Fibroblast of lung (primary cell): ENCODE data around the gene FOXA3. TPM values are rescaled to one million over a fixed set of nuclear protein-coding genes. Genes with fewer than 3 reads are reported as not detected.

Experiments used
- DNase-seq, 2 donors: peaks; one replicate each; pipeline versions ENCODE4 v3.0.0 to v3.0.0-alpha.2; 2010; ENCODE audit warnings: low read depth in 2 of 2
- H2AFZ ChIP-seq: 2 replicates; pipeline ENCODE4 v1.5.1; 2012; ENCODE audit warnings: low read length, control low read depth, inconsistent platforms
- H3K27ac ChIP-seq: 2 replicates; pipeline ENCODE4 v1.5.1; 2011; ENCODE audit warnings: low read length, control low read depth; ENCODE audit not compliant: insufficient read depth
- H3K27me3 ChIP-seq: 2 replicates; pipeline ENCODE4 v1.5.1; 2011; ENCODE audit warnings: mild to moderate bottlenecking, low read length; ENCODE audit not compliant: control insufficient read depth, insufficient read depth
- H3K36me3 ChIP-seq: 2 replicates; pipeline ENCODE4 v1.5.1; 2011; ENCODE audit warnings: low read length; ENCODE audit not compliant: control insufficient read depth, insufficient read depth
- H3K4me1 ChIP-seq: 2 replicates; pipeline ENCODE4 v1.5.1; 2011; ENCODE audit warnings: low read length; ENCODE audit not compliant: control insufficient read depth, insufficient read depth; ENCODE audit errors: extremely low read depth
- H3K4me2 ChIP-seq: 2 replicates; pipeline ENCODE4 v1.5.1; 2011; ENCODE audit warnings: low read length, control low read depth; ENCODE audit not compliant: insufficient read depth; ENCODE audit errors: extremely low read depth
- H3K4me3 ChIP-seq, 4 experiments: fragments of 200-600 bp in 1 of 4; sonication (generic) in 1 of 4; replicated peaks in 1 of 4; 2 replicates each; pipeline ENCODE4 v1.5.1; 2011 to 2016; ENCODE audit warnings: low read length in 4 of 4, low read depth in 3 of 4, mild to moderate bottlenecking in 3 of 4, control low read depth in 2 of 4, inconsistent platforms in 1 of 4, mixed read lengths in 1 of 4; ENCODE audit not compliant: insufficient read depth in 1 of 4; ENCODE audit errors: control extremely low read depth in 1 of 4
- H3K79me2 ChIP-seq: 2 replicates; pipeline ENCODE4 v1.5.1; 2012; ENCODE audit warnings: mild to moderate bottlenecking, low read length, inconsistent platforms; ENCODE audit not compliant: control insufficient read depth, insufficient read depth
- H3K9ac ChIP-seq: 2 replicates; pipeline ENCODE4 v1.5.1; 2011; ENCODE audit warnings: mild to moderate bottlenecking, low read length, control low read depth; ENCODE audit not compliant: insufficient read depth
- H3K9me3 ChIP-seq: 2 replicates; pipeline ENCODE4 v1.5.1; 2012; ENCODE audit warnings: low read depth, low read length; ENCODE audit not compliant: control insufficient read depth, insufficient read depth
- H4K20me1 ChIP-seq: 2 replicates; pipeline ENCODE4 v1.5.1; 2011; ENCODE audit warnings: low read length; ENCODE audit not compliant: control insufficient read depth, insufficient read depth; ENCODE audit errors: extremely low read depth
- CTCF ChIP-seq, 2 donors: IDR thresholded peaks in 1 of 2; conservative IDR thresholded peaks in 1 of 2; 1 replicate in 1 of 2; 2 replicates in 1 of 2; pipeline ENCODE4 v1.5.1; 2011 to 2012; ENCODE audit warnings: low read length in 2 of 2, control low read depth in 1 of 2, inconsistent platforms in 1 of 2, low read depth in 1 of 2, mild to moderate bottlenecking in 1 of 2
- EZH2 ChIP-seq: IDR thresholded peaks from 2 replicates; pipeline ENCODE4 v1.5.1; 2012; ENCODE audit warnings: low read length, control low read depth, mild to moderate bottlenecking; ENCODE audit errors: missing control alignments
- polyA plus RNA-seq, 2 donors: library from polyadenylated mRNA; depleted of rRNA in 1 of 2; stranded (reverse) in 1 of 2; unstranded in 1 of 2; fragments of >200 nt; gene quantifications; 2 replicates each; pipeline ENCODE4 v1.2.1, GENCODE V29; 2011 to 2012; ENCODE audit warnings: missing spikeins in 1 of 2
- total RNA-seq: library from RNA; depleted of rRNA; stranded (reverse); fragments of >200 nt; gene quantifications from 2 replicates; pipeline ENCODE4 v1.2.1, GENCODE V29; 2014

FOXA3 gene
- total and polyA plus RNA-seq, 2 donors (not counting 1 experiment from before 2014, with no cell fraction given) = not detected

GRCh38 chr19:45878043-45878794 is 14.1 kb downstream of the FOXA3 start:
- Histone ChIP-seq H3K27ac (no peak overlapping the region), H3K4me2 (no peak overlapping the region), H3K79me2 (no peaks in the 10 kb centered on the region), H3K4me1 (no peaks in the 10 kb centered on the region), H3K27me3 (peaks cover 14% of the 10 kb centered on the region), H3K9me3 (no peaks in the 10 kb centered on the region), H3K36me3 (no peaks in the 10 kb centered on the region), H3K9ac (no peak overlapping the region), H3K4me3 (no peak overlapping the region), H2AFZ (no peak overlapping the region), H4K20me1 (no peaks in the 10 kb centered on the region)
- TF ChIP-seq CTCF (conservative IDR thresholded peaks at IDR 0.05 in 1 of 2, IDR thresholded peaks at IDR 0.05 in 1 of 2; ENCODE audit: low read depth in 1 of 2, low read length in 2 of 2) = no peak
- TF ChIP-seq EZH2 = no peak
- no peak for DNase-seq

DNA sequence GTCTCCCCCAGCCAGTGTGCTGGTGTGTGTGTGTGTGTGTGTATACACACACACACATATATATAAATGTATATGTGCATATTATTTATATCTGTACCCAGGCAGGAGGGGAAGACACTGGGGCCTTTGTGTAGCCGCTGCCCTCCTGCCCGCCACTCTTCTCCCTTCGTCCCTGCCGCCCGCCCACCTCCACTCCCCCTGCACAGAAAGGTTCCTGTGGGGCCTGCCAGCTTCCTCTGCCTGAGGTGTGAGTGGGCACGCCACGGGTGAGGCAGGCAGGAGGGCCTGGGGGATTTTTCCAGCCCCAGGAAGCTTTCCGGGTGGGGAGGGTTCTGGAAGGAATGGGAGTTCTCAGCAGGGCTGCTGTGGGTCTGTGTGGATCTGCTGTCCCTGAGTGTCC is 14.9 kb downstream of the FOXA3 start:
- DNase-seq = no peak
- Histone ChIP-seq H3K9me3 (no peaks in the 10 kb centered on the region), H3K36me3 (peaks cover 2% of the 10 kb centered on the region), H3K4me3 (no peak overlapping the region), H3K4me2 (no peak overlapping the region), H2AFZ (no peak overlapping the region), H3K79me2 (peaks cover under 1% of the 10 kb centered on the region), H3K27me3 (peaks cover 14% of the 10 kb centered on the region), H3K27ac (no peak overlapping the region), H3K4me1 (peaks cover 3% of the 10 kb centered on the region), H4K20me1 (no peaks in the 10 kb centered on the region), H3K9ac (no peak overlapping the region)
- TF ChIP-seq EZH2 = no peak
- no peak for TF ChIP-seq CTCF (conservative IDR thresholded peaks at IDR 0.05 in 1 of 2, IDR thresholded peaks at IDR 0.05 in 1 of 2; ENCODE audit: low read depth in 1 of 2, low read length in 2 of 2)

GRCh38 chr19:45879971-45880370 is 15.8 kb downstream of the FOXA3 start:
- peaks cover 6% of the 10 kb centered on the region for H3K79me2 ChIP-seq
- peaks cover 14% of the 10 kb centered on the region for H3K27me3 ChIP-seq
- no peak overlapping the region for H3K4me2 ChIP-seq
- no peak overlapping the region for H3K27ac ChIP-seq
- H3K4me3 ChIP-seq = no peak overlapping the region
- no peaks in the 10 kb centered on the region for H3K9me3 ChIP-seq
- TF ChIP-seq CTCF (conservative IDR thresholded peaks at IDR 0.05 in 1 of 2, IDR thresholded peaks at IDR 0.05 in 1 of 2; ENCODE audit: low read depth in 1 of 2, low read length in 2 of 2) = no peak
- no peak for TF ChIP-seq EZH2
- H3K36me3 ChIP-seq = peaks cover 8% of the 10 kb centered on the region
- no peak overlapping the region for H2AFZ ChIP-seq
- H3K9ac ChIP-seq = no peak overlapping the region
- no peak for DNase-seq
- peaks cover 4% of the 10 kb centered on the region for H3K4me1 ChIP-seq
- no peaks in the 10 kb centered on the region for H4K20me1 ChIP-seq
